Spinal cord (tissue), 10 donors: ENCODE data around the gene HMHB1. TPM values are rescaled to one million over a fixed set of nuclear protein-coding genes. Genes with fewer than 3 reads are reported as not detected.

Source experiments
- DNase-seq, 6 donors: peaks; one replicate each; pipeline versions ENCODE4 v3.0.0 to v3.0.0-alpha.2; 2013 to 2015; ENCODE audit warnings: low spot score in 6 of 6, low read depth in 4 of 6
- H3K27ac ChIP-seq: one replicate; pipeline ENCODE4 v1.5.1; 2013; ENCODE audit warnings: low read depth, low read length, control low read depth
- H3K27me3 ChIP-seq: one replicate; pipeline ENCODE4 v1.6.1; 2013; ENCODE audit warnings: low read length; ENCODE audit not compliant: control insufficient read depth, insufficient read depth
- H3K36me3 ChIP-seq: one replicate; pipeline ENCODE4 v1.6.1; 2013; ENCODE audit warnings: low read length; ENCODE audit not compliant: control insufficient read depth, insufficient read depth
- H3K4me1 ChIP-seq: one replicate; pipeline ENCODE4 v1.6.1; 2013; ENCODE audit warnings: low read length; ENCODE audit not compliant: control insufficient read depth, insufficient read depth
- H3K4me3 ChIP-seq: one replicate; pipeline ENCODE4 v1.5.1; 2013; ENCODE audit warnings: low read depth, low read length, control low read depth
- H3K9me3 ChIP-seq: one replicate; pipeline ENCODE4 v1.6.1; 2013; ENCODE audit warnings: low read length; ENCODE audit not compliant: control insufficient read depth, insufficient read depth
- WGBS: methylation state at CpG from one replicate; pipeline ENCODE4 v1.1.5; 2013; ENCODE audit warnings: missing lambda C conversion rate; ENCODE audit not compliant: insufficient coverage; 5-methylcytosine and 5-hydroxymethylcytosine counted together
- polyA plus RNA-seq, 2 donors: library from polyadenylated mRNA; unstranded; fragments of 120-200 nt; gene quantifications; one replicate each; pipeline ENCODE4 v1.2.1, GENCODE V29; 2013; ENCODE audit not compliant: insufficient read length in 2 of 2
- total RNA-seq, 2 donors: library from RNA; depleted of rRNA in 1 of 2; stranded (reverse); fragments of 120-200 nt in 1 of 2; fragments of >200 nt in 1 of 2; gene quantifications; one replicate each; pipeline versions ENCODE4 v1.2.3 to v1.2.4, GENCODE V29; 2013 to 2014
- donor health status: healthy.

HMHB1 gene
- total and polyA plus RNA-seq, 4 donors = not detected

- Histone ChIP-seq H3K4me1 (peaks cover 3% of the 10 kb centered on the region), H3K4me3 (no peak overlapping the region), H3K27me3 (no peaks in the 10 kb centered on the region), H3K9me3 (no peaks in the 10 kb centered on the region), H3K36me3 (no peaks in the 10 kb centered on the region), H3K27ac (no peak overlapping the region)
- WGBS = no CpG with 5 or more reads among the region's 3 CpGs
- peak in 2 of 6 donors; percentile 28 to 93 for DNase-seq
These were observed 15.0 kb downstream of the HMHB1 start for GRCh38 chr5:143826951-143827444.

GRCh38 chr5:143828710-143829109 is 16.7 kb downstream of the HMHB1 start:
- peaks cover 3% of the 10 kb centered on the region for H3K4me1 ChIP-seq
- H3K9me3 ChIP-seq = no peaks in the 10 kb centered on the region
- no peak overlapping the region for H3K4me3 ChIP-seq
- H3K27ac ChIP-seq = no peak overlapping the region
- H3K36me3 ChIP-seq = no peaks in the 10 kb centered on the region
- WGBS = 96% methylated on average over 2 of the region's 3 CpGs
- no peaks in the 10 kb centered on the region for H3K27me3 ChIP-seq
- no peak for DNase-seq

DNA sequence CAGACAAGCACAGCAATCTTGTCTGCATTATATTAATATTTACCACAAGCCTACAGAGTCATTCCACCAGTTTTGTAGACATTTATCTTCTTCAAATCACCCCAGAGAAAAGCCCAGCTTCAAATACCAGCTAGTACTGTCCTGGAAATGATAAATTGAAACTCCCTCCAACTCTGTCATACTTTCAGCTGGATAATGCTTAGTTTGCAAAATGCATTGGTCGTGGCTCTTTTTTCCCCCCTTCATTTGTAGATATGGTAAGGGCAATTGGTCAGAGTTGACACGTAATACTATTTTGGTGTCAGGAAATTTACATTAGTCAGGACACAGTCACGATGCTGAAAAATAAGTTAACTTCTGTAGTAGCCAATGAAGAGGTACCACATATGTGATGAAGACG is 21.2 kb downstream of the HMHB1 start:
- WGBS = 78% methylated on average over 2 of the region's 4 CpGs
- no peak overlapping the region for H3K27ac ChIP-seq
- no peak overlapping the region for H3K4me3 ChIP-seq
- no peaks in the 10 kb centered on the region for H3K27me3 ChIP-seq
- DNase-seq = peak in 1 of 6 donors; percentile 17
- no peaks in the 10 kb centered on the region for H3K9me3 ChIP-seq
- no peaks in the 10 kb centered on the region for H3K36me3 ChIP-seq
- H3K4me1 ChIP-seq = no peaks in the 10 kb centered on the region

DNA sequence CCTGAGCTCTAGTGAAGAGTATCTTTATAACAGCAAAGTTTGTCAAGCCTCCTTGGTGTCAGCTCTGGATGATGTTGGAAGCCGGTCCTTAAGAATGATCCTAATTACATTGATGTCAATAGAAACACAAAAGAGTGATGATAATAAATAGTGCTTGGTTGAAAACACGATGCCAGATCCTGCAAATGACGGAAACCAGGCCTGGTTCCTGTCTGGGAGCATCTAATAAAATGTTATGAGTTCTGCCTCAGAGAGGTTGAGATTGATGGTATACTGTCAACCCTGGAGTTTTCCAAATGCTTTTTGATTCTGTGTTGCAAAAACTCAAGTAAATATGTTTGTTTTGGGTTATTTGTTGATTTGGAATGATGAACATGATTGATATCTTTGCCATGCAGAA is 23.3 kb downstream of the HMHB1 start:
- Histone ChIP-seq H3K36me3 (no peaks in the 10 kb centered on the region), H3K9me3 (no peaks in the 10 kb centered on the region), H3K27ac (no peak overlapping the region), H3K27me3 (no peaks in the 10 kb centered on the region), H3K4me3 (no peak overlapping the region), H3K4me1 (no peaks in the 10 kb centered on the region)
- WGBS = 89% methylated on average over 2 of the region's 3 CpGs
- no peak for DNase-seq

- Histone ChIP-seq H3K4me3 (no peak overlapping the region), H3K27me3 (no peaks in the 10 kb centered on the region), H3K9me3 (no peaks in the 10 kb centered on the region), H3K36me3 (no peaks in the 10 kb centered on the region), H3K27ac (no peak overlapping the region), H3K4me1 (no peaks in the 10 kb centered on the region)
- WGBS = no CpG with 5 or more reads among the region's 2 CpGs
- no peak for DNase-seq
These were observed 24.3 kb downstream of the HMHB1 start for GRCh38 chr5:143836161-143836725.

DNA sequence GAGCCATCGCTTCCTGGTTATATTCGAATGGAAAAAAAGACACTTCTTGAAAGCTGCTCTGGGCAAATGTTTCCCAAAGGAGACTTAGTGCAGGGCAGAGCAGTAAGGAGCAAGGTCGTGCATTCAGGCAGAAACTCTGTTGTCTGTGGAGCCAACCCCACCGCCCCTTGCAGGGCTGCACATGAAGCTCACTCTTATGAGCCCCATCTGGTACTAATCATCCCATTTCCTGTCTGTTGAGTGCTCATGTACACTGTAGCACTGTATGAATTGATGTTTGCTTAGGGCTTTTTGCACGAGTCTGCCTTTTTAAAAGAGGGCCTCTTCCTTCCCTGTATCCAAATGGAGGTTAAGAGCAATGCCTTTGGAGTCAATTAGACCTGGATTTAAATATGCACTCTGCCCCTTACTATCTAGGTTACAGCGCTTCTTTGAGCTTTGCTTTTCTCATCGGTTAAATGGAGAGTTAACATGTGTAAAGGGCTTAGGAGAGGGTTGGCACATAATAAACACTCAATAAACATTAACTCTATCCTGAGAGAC is 25.4 kb downstream of the HMHB1 start:
- Histone ChIP-seq H3K9me3 (no peaks in the 10 kb centered on the region), H3K4me1 (no peaks in the 10 kb centered on the region), H3K27me3 (no peaks in the 10 kb centered on the region), H3K4me3 (no peak overlapping the region), H3K36me3 (no peaks in the 10 kb centered on the region), H3K27ac (no peak overlapping the region)
- WGBS = 75% methylated on average over 4 of the region's 7 CpGs
- peak in 1 of 6 donors; percentile 30 for DNase-seq

DNA sequence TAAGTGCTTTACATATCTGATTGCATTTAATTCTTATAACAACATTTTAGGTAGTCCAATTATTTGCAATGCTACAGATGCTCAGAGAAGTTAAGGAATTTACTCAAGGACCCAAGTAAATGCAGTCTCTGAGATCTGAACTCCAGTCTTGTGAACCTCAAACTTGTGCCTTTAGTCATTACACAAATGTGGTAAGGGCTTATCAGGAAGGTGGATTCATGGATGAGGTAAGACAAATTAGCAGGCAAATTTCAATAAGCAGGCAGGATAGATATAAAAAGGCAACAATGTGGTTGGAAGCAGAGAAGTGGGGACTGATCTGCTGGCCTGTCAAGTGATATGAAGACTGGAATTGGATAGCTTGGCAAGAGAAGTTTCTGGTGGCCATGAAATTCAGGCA is 29.5 kb downstream of the HMHB1 start:
- Histone ChIP-seq H3K27ac (no peak overlapping the region), H3K4me1 (no peaks in the 10 kb centered on the region), H3K27me3 (peaks cover 2% of the 10 kb centered on the region), H3K36me3 (no peaks in the 10 kb centered on the region), H3K9me3 (no peaks in the 10 kb centered on the region), H3K4me3 (no peak overlapping the region)
- DNase-seq = no peak

- WGBS = 87% methylated on average over 2 of the region's 2 CpGs
- Histone ChIP-seq H3K36me3 (no peaks in the 10 kb centered on the region), H3K4me1 (no peaks in the 10 kb centered on the region)
These were observed 31.0 kb downstream of the HMHB1 start for GRCh38 chr5:143842920-143843319.

DNA sequence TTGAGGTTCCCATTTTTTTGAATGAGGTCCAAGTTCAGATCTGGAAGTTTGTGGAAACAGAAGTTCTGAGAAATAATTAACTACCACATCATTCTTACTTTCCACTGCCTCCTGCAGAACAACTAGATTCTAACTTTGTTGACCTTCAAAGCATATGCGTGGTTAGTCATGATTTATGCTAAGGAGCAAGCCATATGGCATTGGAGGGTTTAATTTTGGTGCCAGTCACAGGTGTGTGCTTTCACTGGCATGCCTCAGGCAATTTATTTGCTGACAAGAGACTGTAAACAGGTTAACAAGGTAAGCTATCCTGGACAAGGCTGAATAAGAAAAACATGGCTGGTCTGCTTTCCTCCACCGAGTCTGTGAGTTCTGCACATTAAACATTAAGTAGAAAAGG is 31.5 kb downstream of the HMHB1 start:
- 80% methylated on average over 1 of the region's 2 CpGs for WGBS
- no peaks in the 10 kb centered on the region for H3K4me1 ChIP-seq

More at GRCh38 chr5:143842920-143843319, 31.0 kb downstream of the HMHB1 start:
- DNase-seq = no peak
- Histone ChIP-seq H3K27me3 (peaks cover 2% of the 10 kb centered on the region), H3K27ac (no peak overlapping the region), H3K9me3 (no peaks in the 10 kb centered on the region), H3K4me3 (no peak overlapping the region)

GRCh38 chr5:143850050-143850683 is 38.2 kb downstream of the HMHB1 start:
- no peak overlapping the region for H3K27ac ChIP-seq
- no peaks in the 10 kb centered on the region for H3K4me1 ChIP-seq
- DNase-seq = no peak
- 70% methylated on average over 1 of the region's 3 CpGs for WGBS
- H3K4me3 ChIP-seq = no peak overlapping the region
- H3K9me3 ChIP-seq = no peaks in the 10 kb centered on the region
- H3K36me3 ChIP-seq = no peaks in the 10 kb centered on the region
- H3K27me3 ChIP-seq = no peaks in the 10 kb centered on the region

More for the DNA sequence above, 31.5 kb downstream of the HMHB1 start:
- no peak overlapping the region for H3K4me3 ChIP-seq
- DNase-seq = no peak
- H3K36me3 ChIP-seq = no peaks in the 10 kb centered on the region
- H3K27ac ChIP-seq = no peak overlapping the region
- H3K27me3 ChIP-seq = peaks cover 2% of the 10 kb centered on the region
- no peaks in the 10 kb centered on the region for H3K9me3 ChIP-seq
